HepG2 (cell line): ENCODE data around the gene SYNJ2. TPM values are rescaled to one million over a fixed set of nuclear protein-coding genes. Genes with fewer than 3 reads are reported as not detected.

Source experiments
- ATAC-seq: fragments of 200-7000 bp; cut with Tn5 transposase; 3 replicates; pipeline ENCODE4 v1.9.1; 2020; ENCODE audit warnings: mild to moderate bottlenecking, moderate library complexity
- BruUV-seq: library from RNA; stranded (reverse); fragments of 400-500 nt; replicated peaks from 2 replicates; lab custom pipeline; 2021; lab: Mats Ljungman, UMichigan
- CTCF ChIA-PET: fragments of 300-600 bp; formaldehyde crosslinking; extraction: SDS; loops from one replicate; lab custom pipeline; 2021; ENCODE audit warnings: low total read pairs, inconsistent platforms, low intra/inter-chr PET ratio; lab: Yijun Ruan, JAX
- POLR2A ChIA-PET: fragments of 350-600 bp; sonication (Branson Sonifier 250); formaldehyde crosslinking; loops from one replicate; lab custom pipeline; 2020; ENCODE audit warnings: antibody characterized with exemption, inconsistent platforms; lab: Yijun Ruan, JAX
- DNase-seq: peaks from one replicate; pipeline ENCODE4 v3.0.0-alpha.2; 2015; ENCODE audit warnings: low spot score
- FAIRE-seq: peaks from 3 replicates; lab custom pipeline; 2011; peaks lifted over from hg19 to GRCh38; lab: Jason Lieb, UNC
- H2AFZ ChIP-seq: one replicate; pipeline ENCODE4 v1.6.1; 2011; ENCODE audit warnings: low read length, inconsistent platforms
- H3K27ac ChIP-seq: fragments of 300-600 bp; 3 replicates; pipeline ENCODE4 v1.8.0; 2011; ENCODE audit warnings: mixed run types, mild to moderate bottlenecking, mixed read lengths, low read length, inconsistent platforms; ENCODE audit not compliant: insufficient read depth; ENCODE audit errors: extremely low read length
- H3K27me3 ChIP-seq, 2 experiments: fragments of 200-600 bp in 1 of 2; 2 replicates in 1 of 2; 3 replicates in 1 of 2; pipeline versions ENCODE4 v1.6.0 to v1.8.0; 2011; ENCODE audit warnings: low read length in 2 of 2, mild to moderate bottlenecking in 2 of 2, moderate library complexity in 2 of 2, inconsistent platforms in 1 of 2; ENCODE audit not compliant: insufficient read depth in 2 of 2, control insufficient read depth in 1 of 2
- H3K36me3 ChIP-seq, 2 experiments: fragments of 200-600 bp in 1 of 2; replicated peaks in 1 of 2; 2 replicates in 1 of 2; 3 replicates in 1 of 2; pipeline versions ENCODE4 v1.5.1 to v1.8.0; 2011; ENCODE audit warnings: low read length in 2 of 2, inconsistent platforms in 1 of 2; ENCODE audit not compliant: insufficient read depth in 2 of 2, control insufficient read depth in 1 of 2
- H3K4me1 ChIP-seq: 2 replicates; pipeline ENCODE4 v1.5.1; 2012; ENCODE audit warnings: low read length, inconsistent platforms; ENCODE audit not compliant: insufficient read depth
- H3K4me2 ChIP-seq: 2 replicates; pipeline ENCODE4 v1.6.0; 2011; ENCODE audit warnings: low read depth, low read length, inconsistent platforms
- H3K4me3 ChIP-seq, 3 experiments: fragments of 200-600 bp in 1 of 3; sonication (generic), shearing (Covaris generic) in 1 of 3; replicated peaks in 1 of 3; 2 replicates each; pipeline ENCODE4 v1.5.1; 2011 to 2016; ENCODE audit warnings: low read length in 3 of 3, inconsistent platforms in 2 of 3, low read depth in 2 of 3, mild to moderate bottlenecking in 2 of 3, control low read depth in 1 of 3, mixed read lengths in 1 of 3; ENCODE audit not compliant: insufficient read depth in 1 of 3
- H3K79me2 ChIP-seq: one replicate; pipeline ENCODE4 v1.6.1; 2011; ENCODE audit warnings: low read length, inconsistent platforms; ENCODE audit not compliant: insufficient read depth
- H3K9ac ChIP-seq: 2 replicates; pipeline ENCODE4 v1.6.0; 2011; ENCODE audit warnings: mild to moderate bottlenecking, low read depth, low read length, inconsistent platforms; ENCODE audit not compliant: insufficient read depth
- H3K9me3 ChIP-seq: 2 replicates; pipeline ENCODE4 v1.5.1; 2012; ENCODE audit warnings: mild to moderate bottlenecking, low read length
- H4K20me1 ChIP-seq: 2 replicates; pipeline ENCODE4 v1.6.0; 2011; ENCODE audit warnings: inconsistent platforms, mild to moderate bottlenecking, low read length, moderate library complexity; ENCODE audit not compliant: insufficient read depth
- AGO2 ChIP-seq: fragments of 200-400 bp; formaldehyde crosslinking; optimal IDR thresholded peaks from 2 replicates; pipeline ENCODE3; 2017; ENCODE audit warnings: mild to moderate bottlenecking, low read depth, low read length, moderate library complexity
- AKAP8 ChIP-seq: sonication (generic); formaldehyde crosslinking; IDR thresholded peaks from 2 replicates; pipeline ENCODE4 v1.5.1; 2020; ENCODE audit warnings: mild to moderate bottlenecking, missing genetic modification reagents
- CHCHD3 ChIP-seq: sonication (generic); formaldehyde crosslinking; IDR thresholded peaks from 2 replicates; pipeline ENCODE4 v1.8.0; 2022; ENCODE audit warnings: mild to moderate bottlenecking, missing genetic modification reagents, moderate library complexity
- CTCF ChIP-seq: sonication (generic); formaldehyde crosslinking; IDR thresholded peaks from 2 replicates; pipeline ENCODE4 v1.5.0; 2020; ENCODE audit warnings: mild to moderate bottlenecking, missing genetic modification reagents, moderate library complexity
- ESRRA ChIP-seq: sonication (generic); formaldehyde crosslinking; IDR thresholded peaks from 2 replicates; pipeline ENCODE4 v1.5.1; 2020; ENCODE audit warnings: mild to moderate bottlenecking, low read depth, missing genetic modification reagents
- FOXO1 ChIP-seq: sonication (generic); formaldehyde crosslinking; IDR thresholded peaks from 2 replicates; pipeline ENCODE4 v1.4.0; 2020; ENCODE audit warnings: missing genetic modification reagents
- PAX8 ChIP-seq: sonication (generic); formaldehyde crosslinking; IDR thresholded peaks from 2 replicates; pipeline ENCODE4 v1.8.0; 2022; ENCODE audit warnings: mild to moderate bottlenecking, missing genetic modification reagents, borderline replicate concordance
- POLR2A ChIP-seq, 2 experiments: IDR thresholded peaks; 2 replicates each; pipeline ENCODE4 v1.6.1; 2011; ENCODE audit warnings: low read depth in 2 of 2, low read length in 2 of 2, mild to moderate bottlenecking in 1 of 2, moderate library complexity in 1 of 2; ENCODE audit not compliant: insufficient read depth in 1 of 2
- PTBP1 ChIP-seq: fragments of 200-400 bp; formaldehyde crosslinking; IDR thresholded peaks from 2 replicates; pipeline ENCODE4 v1.6.1; 2018; ENCODE audit warnings: low read length, low read depth; ENCODE audit not compliant: poor library complexity, severe bottlenecking
- RBM22 ChIP-seq: fragments of 200-400 bp; formaldehyde crosslinking; optimal IDR thresholded peaks from 2 replicates; pipeline ENCODE3; 2017; ENCODE audit warnings: mild to moderate bottlenecking, low read length, moderate library complexity
- SALL1 ChIP-seq: sonication (generic); formaldehyde crosslinking; IDR thresholded peaks from 2 replicates; pipeline ENCODE4 v1.8.0; 2022; ENCODE audit warnings: mild to moderate bottlenecking, missing genetic modification reagents
- SMAD1 ChIP-seq: sonication (generic); formaldehyde crosslinking; IDR thresholded peaks from 2 replicates; pipeline ENCODE4 v1.4.0; 2020; ENCODE audit warnings: missing genetic modification reagents, low read depth, mild to moderate bottlenecking, borderline replicate concordance
- ZBTB38 ChIP-seq: sonication (generic); formaldehyde crosslinking; IDR thresholded peaks from 2 replicates; pipeline ENCODE4 v1.5.1; 2020; ENCODE audit warnings: mild to moderate bottlenecking, missing genetic modification reagents
- ZFP91 ChIP-seq: sonication (generic); formaldehyde crosslinking; IDR thresholded peaks from 2 replicates; pipeline ENCODE4 v1.9.0; 2022; ENCODE audit warnings: missing genetic modification reagents, mild to moderate bottlenecking, borderline replicate concordance
- ZNF629 ChIP-seq: sonication (generic); formaldehyde crosslinking; conservative IDR thresholded peaks from 2 replicates; pipeline ENCODE4 v1.5.0; 2020; ENCODE audit warnings: missing genetic modification reagents
- WGBS: methylation state at CpG from one replicate; pipeline ENCODE4 v1.1.6; 2017; ENCODE audit warnings: low lambda C conversion rate; 5-methylcytosine and 5-hydroxymethylcytosine counted together
- in situ Hi-C: cut with HindIII; loops from 2 replicates; pipeline ENCODE4 v1.10.0; 2017; ENCODE audit warnings: low pct_unique_long_range_greater_than_20kb; ENCODE audit not compliant: extremely low pct_ligation_motif_present
- intact Hi-C: fragments of 100-400 bp; cut with micrococcal nuclease; formaldehyde crosslinking; loops from one replicate; pipeline ENCODE4 v1.10.0; 2022; ENCODE audit not compliant: unreplicated experiment
- polyA plus RNA-seq, 8 experiments: library from polyadenylated mRNA; depleted of rRNA in 3 of 8; stranded (reverse) in 7 of 8; unstranded in 1 of 8; fragments of >200 nt; fragmentation: Illumina TruSeq in 4 of 8; extraction: Trizol in 4 of 8; gene quantifications; 2 replicates each; pipeline versions ENCODE4 v1.2.1 to v1.2.3, GENCODE V29; 2011 to 2016; ENCODE audit warnings: low read depth in 4 of 8, missing spikeins in 1 of 8, mixed read lengths in 1 of 8; ENCODE audit not compliant: insufficient read depth in 1 of 8
- total RNA-seq, 5 experiments: library from RNA; depleted of rRNA; stranded (reverse); fragments of >200 nt; fragmentation: Illumina TruSeq; extraction: Trizol; gene quantifications; 2 replicates each; pipeline ENCODE4 v1.2.3, GENCODE V29; 2016; ENCODE audit warnings: low read depth in 1 of 5

SYNJ2 gene
- total and polyA plus RNA-seq, 2 of the 13 experiments (the other 11 are each of a cell fraction or from before 2014, with no cell fraction given), result 39.1 to 57.6 TPM

- 99% methylated on average over 9 of the region's 9 CpGs for WGBS
- H3K4me1 ChIP-seq, result peaks cover 59% of the 10 kb centered on the region
- no peak for DNase-seq
- in situ Hi-C loops (no loop called here), intact Hi-C loops (no loop called here)
- TF ChIP-seq RBM22 (peak; percentile 88), AKAP8 (peak; percentile 21; the same call in 1 of the 2 replicates), PAX8 (CRISPR knock-in tag) (no peak), CHCHD3 (CRISPR knock-in tag) (no peak), SMAD1 (CRISPR knock-in tag) (0 out of 2 replicates have a peak, but pooled peaks have one; percentile 41), ZBTB38 (CRISPR knock-in tag) (0 out of 2 replicates have a peak, but pooled peaks have one; percentile 56), ZNF629 (CRISPR knock-in tag) (peak; percentile 59)
- no peaks in the 10 kb centered on the region for H3K9me3 ChIP-seq
- ATAC-seq, result no peak
- H3K4me3 ChIP-seq, result no peak overlapping the region
- H3K4me2 ChIP-seq, result no peak overlapping the region
- ChIA-PET CTCF (no interaction called here), POLR2A (interaction anchor here (6.3 kb wide), 1 partner anchor 19 kb away, joined by 75 read pairs; no protein-coding TSS in a partner anchor)
- no peaks in the 10 kb centered on the region; the same call in 1 of the 2 replicates for H4K20me1 ChIP-seq
- no TSS peak for BruUV-seq
- H3K27me3 ChIP-seq, result no peaks in the 10 kb centered on the region
- no peak for FAIRE-seq
- no peak overlapping the region for H3K9ac ChIP-seq
- H3K27ac ChIP-seq, result no peak overlapping the region
- H3K79me2 ChIP-seq, result peaks cover 45% of the 10 kb centered on the region
- H2AFZ ChIP-seq, result no peak overlapping the region
- peaks cover 46 to 73% of the 10 kb centered on the region in 2 experiments for H3K36me3 ChIP-seq
Measured at GRCh38 chr6:158032354-158032733, 50.7 kb downstream of the SYNJ2 start.

GRCh38 chr6:158033077-158033750, 51.6 kb downstream of the SYNJ2 start:
- no peak for FAIRE-seq
- H4K20me1 ChIP-seq, result no peaks in the 10 kb centered on the region; the same call in 1 of the 2 replicates
- H2AFZ ChIP-seq, result no peak overlapping the region
- in situ Hi-C loops (no loop called here), intact Hi-C loops (no loop called here)
- peaks cover 61% of the 10 kb centered on the region for H3K4me1 ChIP-seq
- peaks cover 45 to 73% of the 10 kb centered on the region in 2 experiments for H3K36me3 ChIP-seq
- peak overlapping the region; percentile 42 for H3K27ac ChIP-seq
- no TSS peak for BruUV-seq
- H3K79me2 ChIP-seq, result peaks cover 41% of the 10 kb centered on the region
- no peak overlapping the region for H3K4me3 ChIP-seq
- ChIA-PET CTCF (no interaction called here), POLR2A (interaction anchor here (1.1 to 6.3 kb wide), 8 partner anchors 10 to 79 kb away, joined by 3 to 75 read pairs (median 6); no protein-coding TSS in a partner anchor)
- no peaks in the 10 kb centered on the region for H3K27me3 ChIP-seq
- WGBS, result 95% methylated on average over 25 of the region's 30 CpGs
- no peak for DNase-seq
- H3K9me3 ChIP-seq, result no peaks in the 10 kb centered on the region
- ATAC-seq, result no peak; the same call in 2 of the 3 replicates
- no peak overlapping the region for H3K9ac ChIP-seq
- no peak overlapping the region for H3K4me2 ChIP-seq
- TF ChIP-seq AGO2 (peak; percentile 89), PTBP1 (peak; percentile 46), ESRRA (no peak), FOXO1 (peak; percentile 37; the same call in 1 of the 2 replicates), SALL1 (CRISPR knock-in tag) (peak; percentile 22; the same call in 1 of the 2 replicates), ZFP91 (CRISPR knock-in tag) (peak; percentile 19), CTCF (CRISPR knock-in tag) (no peak), POLR2A (IDR thresholded peaks at IDR 0.05; ENCODE audit: insufficient read depth in 1 of 2, low read depth in 2 of 2, low read length in 2 of 2) (peak in 1 of 2 experiments; percentile 14; a peak in 1 of 4 replicates)
